ENCODE results near the gene ACOX2.

Gene ACOX2

GRCh38 chr3:58566398-58567250 lies 29.6 kb upstream of the ACOX2 start:
- DNase-seq = no peak

- DNase-seq = no peak
Measured at GRCh38 chr3:58565621-58566397, 28.8 kb upstream of the ACOX2 start.

- DNase-seq = no peak
Measured at GRCh38 chr3:58564456-58565160, 27.6 kb upstream of the ACOX2 start.

GRCh38 chr3:58564054-58564453 lies 27.1 kb upstream of the ACOX2 start:
- DNase-seq = no peak

- no peak for DNase-seq
Measured at GRCh38 chr3:58563386-58564035, 26.5 kb upstream of the ACOX2 start.

GRCh38 chr3:58562498-58562897 lies 25.5 kb upstream of the ACOX2 start:
- no peak for DNase-seq

- DNase-seq = no peak
Measured at GRCh38 chr3:58560771-58561311, 23.9 kb upstream of the ACOX2 start.

- no peak for DNase-seq
Measured at GRCh38 chr3:58559586-58559985, 22.6 kb upstream of the ACOX2 start.

- no peak for DNase-seq
Measured at GRCh38 chr3:58557491-58557890, 20.5 kb upstream of the ACOX2 start.

- no peak for DNase-seq
Measured at GRCh38 chr3:58556761-58557221, 19.8 kb upstream of the ACOX2 start.

GRCh38 chr3:58556001-58556400 lies 19.0 kb upstream of the ACOX2 start:
- no peak for DNase-seq

GRCh38 chr3:58555203-58555602 lies 18.2 kb upstream of the ACOX2 start:
- no peak for DNase-seq

GRCh38 chr3:58553003-58553402 lies 16.0 kb upstream of the ACOX2 start:
- DNase-seq = no peak

GRCh38 chr3:58551636-58552180 lies 14.7 kb upstream of the ACOX2 start:
- DNase-seq = no peak

GRCh38 chr3:58544541-58544940 lies 7.6 kb upstream of the ACOX2 start:
- no peak for DNase-seq

GRCh38 chr3:58540176-58540858 lies 3.3 kb upstream of the ACOX2 start:
- no peak for DNase-seq

GRCh38 chr3:58539626-58540025 lies 2.6 kb upstream of the ACOX2 start:
- no peak for DNase-seq

- DNase-seq = no peak
Measured at GRCh38 chr3:58537412-58538301, 667 bp upstream of the ACOX2 start.

- DNase-seq = no peak
Measured at GRCh38 chr3:58535531-58536500, 1.2 kb downstream of the ACOX2 start.
